Measurements from ENCODE around the gene FAM83D.

DNA sequence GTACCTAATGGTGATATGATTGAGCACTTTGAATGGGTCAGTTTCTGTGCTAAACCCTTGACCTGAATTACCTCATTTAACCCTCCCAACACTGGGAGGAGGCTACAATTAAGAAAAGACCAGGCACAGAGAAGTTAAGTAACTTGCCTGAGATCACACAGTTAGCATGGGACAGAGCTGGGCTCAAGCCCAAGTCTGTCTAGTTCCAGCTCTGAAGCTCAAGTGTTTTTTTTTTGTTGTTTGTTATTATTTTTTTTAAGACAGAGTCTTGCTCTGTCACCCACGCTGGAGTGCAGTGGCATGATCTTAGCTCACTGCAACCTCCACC, 4.0 kb downstream of the FAM83D start:
- TF ChIP-seq, protein P1, sequence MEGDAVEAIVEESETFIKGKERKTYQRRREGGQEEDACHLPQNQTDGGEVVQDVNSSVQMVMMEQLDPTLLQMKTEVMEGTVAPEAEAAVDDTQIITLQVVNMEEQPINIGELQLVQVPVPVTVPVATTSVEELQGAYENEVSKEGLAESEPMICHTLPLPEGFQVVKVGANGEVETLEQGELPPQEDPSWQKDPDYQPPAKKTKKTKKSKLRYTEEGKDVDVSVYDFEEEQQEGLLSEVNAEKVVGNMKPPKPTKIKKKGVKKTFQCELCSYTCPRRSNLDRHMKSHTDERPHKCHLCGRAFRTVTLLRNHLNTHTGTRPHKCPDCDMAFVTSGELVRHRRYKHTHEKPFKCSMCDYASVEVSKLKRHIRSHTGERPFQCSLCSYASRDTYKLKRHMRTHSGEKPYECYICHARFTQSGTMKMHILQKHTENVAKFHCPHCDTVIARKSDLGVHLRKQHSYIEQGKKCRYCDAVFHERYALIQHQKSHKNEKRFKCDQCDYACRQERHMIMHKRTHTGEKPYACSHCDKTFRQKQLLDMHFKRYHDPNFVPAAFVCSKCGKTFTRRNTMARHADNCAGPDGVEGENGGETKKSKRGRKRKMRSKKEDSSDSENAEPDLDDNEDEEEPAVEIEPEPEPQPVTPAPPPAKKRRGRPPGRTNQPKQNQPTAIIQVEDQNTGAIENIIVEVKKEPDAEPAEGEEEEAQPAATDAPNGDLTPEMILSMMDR (IDR thresholded peaks at IDR 0.05): no peak
- TF ChIP-seq POLR2A (IDR thresholded peaks at IDR 0.05): no peak
